HCT116 (cell line): Measurements from ENCODE around the gene ASPA. TPM values are rescaled to one million over a fixed set of nuclear protein-coding genes. Genes with fewer than 3 reads are reported as not detected.

Experiments used
- ATAC-seq: fragments of 200-7000 bp; cut with Tn5 transposase; 2 replicates; pipeline ENCODE4 v1.9.1; 2020; ENCODE audit warnings: mild to moderate bottlenecking, moderate library complexity
- Bru-seq: library from RNA; stranded (reverse); fragments of 400-500 nt; gene quantifications from one replicate; lab custom pipeline; 2021; lab: Mats Ljungman, UMichigan
- BruChase-seq, 2 experiments: library from RNA; stranded (reverse); fragments of 400-500 nt; gene quantifications; one replicate each; lab custom pipeline; 2021; lab: Mats Ljungman, UMichigan
- BruUV-seq: library from RNA; stranded (reverse); fragments of 400-500 nt; replicated peaks from 2 replicates; lab custom pipeline; 2021; lab: Mats Ljungman, UMichigan
- CTCF ChIA-PET: fragments of 300-600 bp; sonication (Branson Sonifier 250); formaldehyde crosslinking; loops from one replicate; lab custom pipeline; 2021; ENCODE audit warnings: antibody characterized with exemption; lab: Charles Lee
- POLR2A ChIA-PET: fragments of 300-600, 350-600 bp; sonication (Branson Sonifier 250); formaldehyde crosslinking; loops from one replicate; lab custom pipeline; 2021; ENCODE audit warnings: antibody characterized with exemption; lab: Charles Lee
- RAD21 ChIA-PET, 2 experiments: fragments of 300-600 bp; sonication (Branson Sonifier 250); formaldehyde crosslinking; loops; one replicate each; lab custom pipeline; 2023; ENCODE audit warnings: low total read pairs in 2 of 2; ENCODE audit not compliant: uncharacterized antibody in 2 of 2, unreplicated experiment in 2 of 2, low non-redundant PET in 1 of 2; lab: Charles Lee
- DNase-seq: peaks from one replicate; pipeline ENCODE4 v3.0.0-alpha.2; 2010; ENCODE audit warnings: low read depth, low spot score
- H2AFZ ChIP-seq: fragments of 200-600 bp; shearing (Covaris generic), sonication (generic); 2 replicates; pipeline ENCODE4 v1.6.1; 2017; ENCODE audit warnings: low read depth, mixed run types, mixed read lengths, antibody characterized with exemption, low read length; ENCODE audit not compliant: poor library complexity, severe bottlenecking
- H3K27ac ChIP-seq: 2 replicates; pipeline ENCODE4 v1.5.1; 2012; ENCODE audit warnings: low read depth, low read length
- H3K27me3 ChIP-seq: fragments of 200-600 bp; sonication (generic); 2 replicates; pipeline ENCODE4 v1.6.1; 2016; ENCODE audit warnings: mixed run types, low read length, mixed read lengths; ENCODE audit not compliant: insufficient read depth
- H3K36me3 ChIP-seq, 2 experiments: fragments of 200-500 bp in 1 of 2; fragments of 200-600 bp in 1 of 2; sonication (Bioruptor generic) in 1 of 2; sonication (generic) in 1 of 2; 2 replicates each; pipeline versions ENCODE4 v1.5.1 to v1.6.1; 2014 to 2016; ENCODE audit warnings: low read length in 2 of 2, inconsistent platforms in 1 of 2, mixed read lengths in 1 of 2, mixed run types in 1 of 2; ENCODE audit not compliant: insufficient read depth in 2 of 2, control insufficient read depth in 1 of 2
- H3K4me1 ChIP-seq, 2 experiments: fragments of 200-600 bp in 1 of 2; sonication (generic) in 1 of 2; 2 replicates each; pipeline versions ENCODE4 v1.5.1 to v1.6.1; 2012 to 2017; ENCODE audit warnings: low read length in 2 of 2, inconsistent platforms in 1 of 2, mild to moderate bottlenecking in 1 of 2, mixed read lengths in 1 of 2, mixed run types in 1 of 2, moderate library complexity in 1 of 2; ENCODE audit not compliant: insufficient read depth in 2 of 2, control insufficient read depth in 1 of 2
- H3K4me2 ChIP-seq: fragments of 200-600 bp; sonication (generic); 2 replicates; pipeline ENCODE4 v1.6.1; 2017; ENCODE audit warnings: mixed run types, low read length, mixed read lengths
- H3K4me3 ChIP-seq, 2 experiments: fragments of 200-600 bp in 1 of 2; sonication (generic) in 1 of 2; replicated peaks in 1 of 2; 2 replicates each; pipeline ENCODE4 v1.5.1; 2011 to 2016; ENCODE audit warnings: low read length in 2 of 2, control low read depth in 1 of 2, low read depth in 1 of 2, mild to moderate bottlenecking in 1 of 2, mixed read lengths in 1 of 2, mixed run types in 1 of 2
- H3K79me2 ChIP-seq: fragments of 200-600 bp; sonication (generic); 2 replicates; pipeline ENCODE4 v1.6.1; 2017; ENCODE audit warnings: mild to moderate bottlenecking, mixed run types, low read length, moderate library complexity, mixed read lengths; ENCODE audit not compliant: insufficient read depth
- H3K9ac ChIP-seq: fragments of 200-600 bp; sonication (generic); 2 replicates; pipeline ENCODE4 v1.6.1; 2016; ENCODE audit warnings: low read length, mixed read lengths
- H3K9me2 ChIP-seq: fragments of 200-600 bp; sonication (generic), shearing (Covaris generic); 2 replicates; pipeline ENCODE4 v1.6.1; 2017; ENCODE audit warnings: mixed run types, mild to moderate bottlenecking, moderate library complexity; ENCODE audit not compliant: insufficient read depth
- H3K9me3 ChIP-seq, 2 experiments: fragments of 200-500 bp in 1 of 2; fragments of 200-600 bp in 1 of 2; sonication (Bioruptor generic) in 1 of 2; sonication (generic) in 1 of 2; 2 replicates each; pipeline ENCODE4 v1.6.1; 2014 to 2017; ENCODE audit warnings: low read length in 2 of 2, mixed read lengths in 2 of 2, inconsistent platforms in 1 of 2, low read depth in 1 of 2, mild to moderate bottlenecking in 1 of 2, mixed run types in 1 of 2, moderate library complexity in 1 of 2; ENCODE audit not compliant: control insufficient read depth in 1 of 2, insufficient read depth in 1 of 2
- H4K20me1 ChIP-seq: fragments of 200-600 bp; sonication (generic), shearing (Covaris generic); 2 replicates; pipeline ENCODE4 v1.6.1; 2017; ENCODE audit warnings: mixed run types, mild to moderate bottlenecking, moderate library complexity; ENCODE audit not compliant: insufficient read depth
- CEBPB ChIP-seq: IDR thresholded peaks from 2 replicates; pipeline ENCODE4 v1.6.1; 2012; ENCODE audit warnings: low read depth
- CTCF ChIP-seq, 3 experiments: fragments of 200-600 bp in 1 of 3; sonication (generic) in 1 of 3; IDR thresholded peaks in 2 of 3; conservative IDR thresholded peaks in 1 of 3; 2 replicates each; pipeline ENCODE4 v1.5.1; 2012 to 2017; ENCODE audit warnings: low read depth in 2 of 3, low read length in 2 of 3, antibody characterized with exemption in 1 of 3, borderline replicate concordance in 1 of 3, control low read depth in 1 of 3, mild to moderate bottlenecking in 1 of 3, mixed read lengths in 1 of 3, mixed run types in 1 of 3, moderate library complexity in 1 of 3; ENCODE audit not compliant: insufficient read depth in 1 of 3
- EGR1 ChIP-seq: IDR thresholded peaks from 2 replicates; pipeline ENCODE4 v1.6.1; 2012; ENCODE audit warnings: low read depth
- EZH2phosphoT487 ChIP-seq: fragments of 200-600 bp; IDR thresholded peaks from 2 replicates; pipeline ENCODE4 v1.6.1; 2018; ENCODE audit warnings: antibody characterized with exemption, borderline replicate concordance
- FOSL1 ChIP-seq: IDR thresholded peaks from 2 replicates; pipeline ENCODE4 v1.6.1; 2012; ENCODE audit warnings: low read depth
- MAX ChIP-seq: IDR thresholded peaks from 2 replicates; pipeline ENCODE4 v1.6.1; 2012
- POLR2AphosphoS5 ChIP-seq: IDR thresholded peaks from 2 replicates; pipeline ENCODE4 v1.6.1; 2011; ENCODE audit warnings: mild to moderate bottlenecking, low read depth, low read length, moderate library complexity
- ZFX ChIP-seq: fragments of 450-650 bp; IDR thresholded peaks from 2 replicates; pipeline ENCODE4 v1.6.1; 2017
- intact Hi-C: fragments of 100-400 bp; cut with micrococcal nuclease; formaldehyde crosslinking; loops from 2 replicates; pipeline ENCODE4 v1.10.0; 2022
- long read RNA-seq: library from polyadenylated mRNA; unstranded; transcript quantifications from one replicate; pipeline ENCODE4 v2.0.0, GENCODE V29; 2021; ENCODE audit not compliant: unreplicated experiment
- polyA plus RNA-seq: library from polyadenylated mRNA; unstranded; fragments of >200 nt; gene quantifications from 2 replicates; pipeline ENCODE4 v1.2.1, GENCODE V29; 2012; ENCODE audit warnings: missing spikeins
- total RNA-seq: library from RNA; stranded (reverse); gene quantifications from one replicate; pipeline ENCODE4 v1.2.1, GENCODE V29; 2021; ENCODE audit not compliant: unreplicated experiment

ASPA gene
- not detected for total RNA-seq
- not detected in 2 replicates for polyA plus RNA-seq
- not detected for Bru-seq, nascent RNA
- BruChase-seq, experiment 1, labeled RNA remaining after a 6-hour chase = not detected
- not detected for BruChase-seq, experiment 2, labeled RNA remaining after a 2-hour chase
- long read RNA-seq = 0 reads

GRCh38 chr17:3475812-3476610 lies at the start of gene ASPA:
Gene ASPA, plus strand, starts transcription at chr17:3475997. Its CDS starts 163 bp downstream, at chr17:3476160.
- POLR2A ChIA-PET = no interaction called here
- TF ChIP-seq ZFX (no peak), CEBPB (no peak), EZH2phosphoT487 (no peak), POLR2AphosphoS5 (no peak), FOSL1 (no peak), MAX (no peak), CTCF (IDR thresholded peaks at IDR 0.05 in 2 of 3, conservative IDR thresholded peaks at IDR 0.05 in 1 of 3; ENCODE audit: borderline replicate concordance in 1 of 3, insufficient read depth in 1 of 3, low read depth in 2 of 3, low read length in 2 of 3) (no peak), EGR1 (no peak)
- TF ChIP-seq, all 23 proteins: peak for 0
- Histone ChIP-seq H3K4me2 (no peak within 1 kb of the TSS), H3K27ac (no peak within 1 kb of the TSS), H3K9me3 (no peaks in the 10 kb centered on the region), H3K4me3 (no peak within 1 kb of the TSS), H4K20me1 (no peaks in the 10 kb centered on the region), H3K27me3 (peaks cover 29% of the 10 kb centered on the region), H3K36me3 (no peaks in the 10 kb centered on the region), H3K9me2 (no peaks in the 10 kb centered on the region), H2AFZ (no peak within 1 kb of the TSS), H3K4me1 (no peaks in the 10 kb centered on the region), H3K79me2 (no peaks in the 10 kb centered on the region), H3K9ac (no peak within 1 kb of the TSS)
- ChIA-PET CTCF (no interaction called here), RAD21 (no interaction called here)
- ATAC-seq (no peak), DNase-seq (no peak)
- intact Hi-C loops = no loop called here
- no TSS peak for BruUV-seq
